ENCODE results near the gene RD3L. TPM values are rescaled to one million over a fixed set of nuclear protein-coding genes. Genes with fewer than 3 reads are reported as not detected.

RD3L gene
- total RNA-seq, 2 donors from 2014 or later: not detected

DNA sequence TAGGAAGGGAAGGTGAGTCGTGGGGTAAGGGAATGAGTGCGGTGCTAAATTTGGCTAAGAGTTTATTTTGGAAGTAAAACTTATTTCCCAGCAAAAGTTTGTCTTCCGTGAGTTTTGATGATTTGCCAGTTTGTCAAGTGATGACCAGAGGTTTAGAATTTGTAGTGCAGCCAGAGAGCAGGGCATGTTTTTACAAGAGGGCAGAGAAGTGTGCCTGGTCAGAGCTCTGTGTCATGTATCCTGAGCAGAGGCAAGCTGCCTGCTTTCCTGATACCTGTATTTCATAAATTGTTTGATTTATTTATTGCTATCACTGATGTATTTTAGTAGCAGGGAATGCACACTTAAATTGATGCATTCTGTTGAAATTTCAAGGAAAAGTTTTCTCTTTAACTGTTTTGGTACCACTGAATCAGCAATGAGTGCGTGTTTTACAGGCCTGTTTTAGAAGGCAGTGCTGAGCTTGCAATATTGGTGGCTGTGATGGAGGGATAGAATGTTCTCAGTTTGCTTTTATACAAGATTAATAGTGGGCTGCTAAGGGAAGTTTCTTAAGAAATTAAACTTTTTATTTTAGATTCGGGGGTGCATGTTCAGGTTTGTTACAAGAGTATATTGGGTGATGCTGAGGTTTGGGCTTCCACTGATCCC lies 19.7 kb upstream of the RD3L start:
- H3K4me3 ChIP-seq (ENCODE audit: low read length): no peak overlapping the region
- TF ChIP-seq, protein P1, sequence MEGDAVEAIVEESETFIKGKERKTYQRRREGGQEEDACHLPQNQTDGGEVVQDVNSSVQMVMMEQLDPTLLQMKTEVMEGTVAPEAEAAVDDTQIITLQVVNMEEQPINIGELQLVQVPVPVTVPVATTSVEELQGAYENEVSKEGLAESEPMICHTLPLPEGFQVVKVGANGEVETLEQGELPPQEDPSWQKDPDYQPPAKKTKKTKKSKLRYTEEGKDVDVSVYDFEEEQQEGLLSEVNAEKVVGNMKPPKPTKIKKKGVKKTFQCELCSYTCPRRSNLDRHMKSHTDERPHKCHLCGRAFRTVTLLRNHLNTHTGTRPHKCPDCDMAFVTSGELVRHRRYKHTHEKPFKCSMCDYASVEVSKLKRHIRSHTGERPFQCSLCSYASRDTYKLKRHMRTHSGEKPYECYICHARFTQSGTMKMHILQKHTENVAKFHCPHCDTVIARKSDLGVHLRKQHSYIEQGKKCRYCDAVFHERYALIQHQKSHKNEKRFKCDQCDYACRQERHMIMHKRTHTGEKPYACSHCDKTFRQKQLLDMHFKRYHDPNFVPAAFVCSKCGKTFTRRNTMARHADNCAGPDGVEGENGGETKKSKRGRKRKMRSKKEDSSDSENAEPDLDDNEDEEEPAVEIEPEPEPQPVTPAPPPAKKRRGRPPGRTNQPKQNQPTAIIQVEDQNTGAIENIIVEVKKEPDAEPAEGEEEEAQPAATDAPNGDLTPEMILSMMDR (conservative IDR thresholded peaks at IDR 0.05): no peak
- 88% methylated on average over 4 to 5 of the region's 5 CpGs for WGBS, 2 experiments (ENCODE audit: insufficient coverage in 1 of 2, insufficient read length in 1 of 2)
- H3K36me3 ChIP-seq (ENCODE audit: control insufficient read depth, insufficient read depth, low read length): no peaks in the 10 kb centered on the region
- Mint-ChIP-seq H3K4me3 (no peak overlapping the region), H3K36me3 (ENCODE audit: low read depth) (no peaks in the 10 kb centered on the region), H3K27ac (no peak overlapping the region), H3K9me3 (no peaks in the 10 kb centered on the region), H3K4me1 (peaks cover 6% of the 10 kb centered on the region), H3K27me3 (ENCODE audit: insufficient read depth) (peaks cover 8% of the 10 kb centered on the region)
- no peak for DNase-seq
- H3K27me3 ChIP-seq (ENCODE audit: control insufficient read depth, insufficient read depth, low read length, poor library complexity, severe bottlenecking): peaks cover 43% of the 10 kb centered on the region
- H3K9me3 ChIP-seq (ENCODE audit: control insufficient read depth, low read length): no peaks in the 10 kb centered on the region
- no peak overlapping the region for H3K27ac ChIP-seq (ENCODE audit: low read depth, low read length)
- H3K9ac ChIP-seq (ENCODE audit: extremely low read depth, low read length, poor library complexity, severe bottlenecking): no peak overlapping the region
- H3K4me1 ChIP-seq (ENCODE audit: control insufficient read depth, insufficient read depth, low read length): no peaks in the 10 kb centered on the region

- peaks cover 4% of the 10 kb centered on the region for H3K27me3 Mint-ChIP-seq (ENCODE audit: insufficient read depth)
- Histone ChIP-seq H3K9ac (ENCODE audit: extremely low read depth, low read length, poor library complexity, severe bottlenecking) (no peak overlapping the region), H3K4me1 (ENCODE audit: control insufficient read depth, insufficient read depth, low read length) (no peaks in the 10 kb centered on the region), H3K27ac (ENCODE audit: low read depth, low read length) (no peak overlapping the region), H3K27me3 (ENCODE audit: control insufficient read depth, insufficient read depth, low read length, poor library complexity, severe bottlenecking) (peaks cover 37% of the 10 kb centered on the region), H3K9me3 (ENCODE audit: control insufficient read depth, low read length) (no peaks in the 10 kb centered on the region), H3K36me3 (ENCODE audit: control insufficient read depth, insufficient read depth, low read length) (no peaks in the 10 kb centered on the region), H3K4me3 (ENCODE audit: low read length) (no peak overlapping the region)
- peaks cover 6% of the 10 kb centered on the region for H3K4me1 Mint-ChIP-seq
- H3K36me3 Mint-ChIP-seq (ENCODE audit: low read depth): no peaks in the 10 kb centered on the region
- DNase-seq: no peak
- TF ChIP-seq, protein P1 (conservative IDR thresholded peaks at IDR 0.05): no peak
- no peak overlapping the region for H3K27ac Mint-ChIP-seq
- 80 to 81% methylated on average over 9 to 11 of the region's 11 CpGs for WGBS, 2 experiments (ENCODE audit: insufficient coverage in 1 of 2, insufficient read length in 1 of 2)
- no peaks in the 10 kb centered on the region for H3K9me3 Mint-ChIP-seq
- H3K4me3 Mint-ChIP-seq: no peak overlapping the region
Measured at GRCh38 chr14:103960457-103961055, 18.2 kb upstream of the RD3L start.

DNA sequence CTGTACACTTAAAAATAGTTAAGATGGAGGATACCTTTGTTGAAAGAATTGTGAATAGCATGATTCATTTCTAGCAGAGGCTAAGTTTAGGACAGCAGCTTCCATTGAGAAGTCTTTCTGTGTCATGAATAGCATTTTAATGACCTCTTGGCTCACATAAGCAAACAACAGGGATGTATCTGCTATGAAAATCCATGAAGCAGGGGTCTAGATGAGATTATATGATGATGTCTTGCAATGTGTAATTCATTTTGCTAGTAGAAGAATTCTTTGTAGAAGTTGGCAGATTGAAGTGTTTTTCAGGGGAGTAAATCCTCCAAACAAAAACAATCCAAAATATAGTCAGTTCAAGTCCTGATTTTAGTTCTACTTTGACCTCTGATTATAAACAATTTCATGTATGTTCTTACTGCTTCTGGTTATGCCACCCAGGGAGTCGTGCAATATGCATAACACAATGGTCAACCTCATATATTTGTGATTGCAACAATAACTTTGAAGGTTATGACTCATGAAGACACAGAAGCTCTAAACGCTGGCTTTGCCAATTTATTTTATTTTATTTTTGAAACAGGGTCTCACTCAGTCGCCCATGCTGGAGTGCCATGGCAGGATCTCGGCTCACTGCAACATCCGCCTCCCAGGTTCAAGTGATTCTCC lies 6.9 kb upstream of the RD3L start:
- H3K9me3 Mint-ChIP-seq: peaks cover 12% of the 10 kb centered on the region
- no peaks in the 10 kb centered on the region for H3K36me3 ChIP-seq (ENCODE audit: control insufficient read depth, insufficient read depth, low read length)
- H3K36me3 Mint-ChIP-seq (ENCODE audit: low read depth): no peaks in the 10 kb centered on the region
- no peak overlapping the region for H3K9ac ChIP-seq (ENCODE audit: extremely low read depth, low read length, poor library complexity, severe bottlenecking)
- peaks cover 3% of the 10 kb centered on the region for H3K27me3 Mint-ChIP-seq (ENCODE audit: insufficient read depth)
- no peak for DNase-seq
- H3K4me1 Mint-ChIP-seq: no peaks in the 10 kb centered on the region
- H3K27me3 ChIP-seq (ENCODE audit: control insufficient read depth, insufficient read depth, low read length, poor library complexity, severe bottlenecking): peaks cover 6% of the 10 kb centered on the region
- TF ChIP-seq, protein P1 (conservative IDR thresholded peaks at IDR 0.05): no peak
- H3K4me1 ChIP-seq (ENCODE audit: control insufficient read depth, insufficient read depth, low read length): no peaks in the 10 kb centered on the region
- no peak overlapping the region for H3K27ac Mint-ChIP-seq
- no peak overlapping the region for H3K27ac ChIP-seq (ENCODE audit: low read depth, low read length)
- H3K4me3 ChIP-seq (ENCODE audit: low read length): no peak overlapping the region
- WGBS, 2 experiments (ENCODE audit: insufficient coverage in 1 of 2, insufficient read length in 1 of 2): 84 to 86% methylated on average over 4 to 5 of the region's 5 CpGs
- peaks cover 9% of the 10 kb centered on the region for H3K9me3 ChIP-seq (ENCODE audit: control insufficient read depth, low read length)
- no peak overlapping the region for H3K4me3 Mint-ChIP-seq

Measured in endodermal cell (in vitro differentiated cells).